ENCODE measurements around the gene HAGH.

HAGH gene

GRCh38 chr16:1762196-1762878 lies 64.3 kb downstream of the HAGH start:
- DNase-seq (ENCODE audit: low spot score): no peak

- DNase-seq (ENCODE audit: low spot score): no peak
These were observed 64.9 kb downstream of the HAGH start for GRCh38 chr16:1761751-1762150.

- DNase-seq (ENCODE audit: low spot score): no peak
These were observed 65.7 kb downstream of the HAGH start for GRCh38 chr16:1760911-1761310.

- DNase-seq (ENCODE audit: low spot score): no peak
These were observed 67.1 kb downstream of the HAGH start for GRCh38 chr16:1759511-1759910.

GRCh38 chr16:1758923-1759322 lies 67.7 kb downstream of the HAGH start:
- DNase-seq (ENCODE audit: low spot score): no peak

- no peak for DNase-seq (ENCODE audit: low spot score)
These were observed 68.7 kb downstream of the HAGH start for GRCh38 chr16:1757714-1758461.

All from kidney capillary endothelial cell (primary cell).